ENCODE results near the gene PDE11A.

Gene PDE11A

DNA sequence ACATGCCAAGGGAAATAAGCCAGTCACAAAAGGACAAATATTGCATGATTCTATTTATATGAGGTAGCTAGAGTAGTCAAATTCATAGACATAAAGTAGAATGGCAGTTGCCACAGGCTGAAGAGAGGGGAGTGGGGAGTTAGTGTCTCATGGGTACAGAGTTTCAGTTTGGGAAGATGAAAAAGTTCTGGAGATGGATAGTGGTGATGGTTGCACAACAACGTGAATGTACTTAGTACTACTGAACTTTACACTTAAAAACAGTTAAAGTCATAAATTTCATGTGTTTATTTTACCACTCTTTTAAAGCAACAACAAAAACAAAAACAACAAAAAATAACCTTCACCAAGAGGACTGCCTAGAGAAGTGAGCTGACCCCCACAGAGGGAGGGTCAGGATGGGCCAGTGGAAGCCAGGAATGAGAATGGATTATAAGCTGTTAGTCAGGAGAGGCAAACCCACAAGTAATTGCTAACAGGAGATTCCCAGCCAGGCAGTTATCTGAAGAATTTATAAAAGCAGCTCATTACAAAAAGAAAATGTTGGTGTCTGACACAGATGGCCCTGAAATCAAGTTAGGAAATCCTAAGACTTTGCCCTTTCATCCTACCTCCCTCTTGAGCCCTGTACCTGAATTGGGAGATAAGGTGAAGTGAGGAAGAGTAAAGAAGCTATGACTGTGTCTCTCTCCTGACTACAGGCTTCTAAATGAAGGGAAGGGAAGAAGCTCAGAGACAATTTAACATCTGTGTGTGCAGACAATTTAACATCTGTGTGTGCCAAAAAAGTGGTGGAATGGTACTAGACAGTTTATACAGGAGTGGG, 263.4 kb downstream of the PDE11A start:
- DNase-seq = no peak

DNA sequence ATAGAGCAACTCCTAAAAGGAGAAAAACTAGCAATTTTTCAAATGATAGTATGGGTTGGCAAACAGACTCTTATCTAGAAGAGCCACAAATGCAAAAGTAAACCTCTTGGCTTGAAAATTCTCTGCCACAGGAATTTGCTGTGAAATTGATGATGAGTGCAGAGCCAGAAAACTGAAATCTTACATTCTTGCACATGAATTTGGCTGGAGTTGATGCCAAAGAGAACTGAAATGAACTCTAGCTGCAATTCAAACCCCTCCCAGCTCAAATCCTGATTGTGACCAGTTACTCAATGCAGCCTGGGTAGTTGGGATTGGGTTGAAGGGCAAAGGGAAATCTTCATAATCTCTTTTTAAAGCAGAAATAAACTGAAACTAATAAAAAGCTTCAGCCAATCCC, 266.6 kb downstream of the PDE11A start:
- no peak for DNase-seq

DNA sequence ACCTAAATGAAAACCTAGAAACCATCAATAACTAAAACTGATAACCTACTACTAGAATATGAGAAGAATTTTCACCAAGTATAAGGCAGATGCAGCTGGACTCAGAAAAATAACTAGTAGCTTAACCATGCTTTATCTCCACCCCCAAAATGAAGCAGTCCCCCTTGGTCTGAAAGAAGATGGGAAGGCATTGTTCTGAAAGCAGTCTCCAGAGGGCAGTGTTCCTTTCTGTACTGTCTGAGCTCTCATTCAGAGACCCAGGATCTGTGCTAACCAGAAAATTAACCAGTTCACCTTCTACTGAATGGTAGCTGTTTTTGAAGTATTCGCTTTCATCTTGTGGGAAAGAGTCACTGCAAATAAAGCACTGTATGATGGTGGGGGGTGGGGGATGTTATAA, 273.0 kb downstream of the PDE11A start:
- no peak for DNase-seq

DNA sequence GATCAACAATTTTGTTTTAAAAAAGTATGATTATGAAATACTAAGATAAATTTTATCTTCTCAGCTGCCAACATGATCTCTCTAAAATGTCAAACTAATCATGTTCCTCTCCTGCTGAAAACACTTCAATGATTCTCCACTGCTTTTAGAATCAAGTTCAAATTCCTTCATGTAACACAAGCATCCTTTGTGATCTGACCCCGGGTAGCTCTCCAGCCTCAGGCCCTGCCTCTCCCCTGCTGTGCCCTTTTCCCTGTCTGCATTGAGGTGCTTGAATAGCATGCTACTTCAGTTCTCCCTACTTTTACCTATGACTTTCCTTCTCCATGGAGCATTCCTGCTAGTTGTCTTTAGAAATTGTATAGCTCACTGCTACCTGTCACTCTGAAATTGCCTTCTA, 274.8 kb downstream of the PDE11A start:
- DNase-seq = no peak

DNA sequence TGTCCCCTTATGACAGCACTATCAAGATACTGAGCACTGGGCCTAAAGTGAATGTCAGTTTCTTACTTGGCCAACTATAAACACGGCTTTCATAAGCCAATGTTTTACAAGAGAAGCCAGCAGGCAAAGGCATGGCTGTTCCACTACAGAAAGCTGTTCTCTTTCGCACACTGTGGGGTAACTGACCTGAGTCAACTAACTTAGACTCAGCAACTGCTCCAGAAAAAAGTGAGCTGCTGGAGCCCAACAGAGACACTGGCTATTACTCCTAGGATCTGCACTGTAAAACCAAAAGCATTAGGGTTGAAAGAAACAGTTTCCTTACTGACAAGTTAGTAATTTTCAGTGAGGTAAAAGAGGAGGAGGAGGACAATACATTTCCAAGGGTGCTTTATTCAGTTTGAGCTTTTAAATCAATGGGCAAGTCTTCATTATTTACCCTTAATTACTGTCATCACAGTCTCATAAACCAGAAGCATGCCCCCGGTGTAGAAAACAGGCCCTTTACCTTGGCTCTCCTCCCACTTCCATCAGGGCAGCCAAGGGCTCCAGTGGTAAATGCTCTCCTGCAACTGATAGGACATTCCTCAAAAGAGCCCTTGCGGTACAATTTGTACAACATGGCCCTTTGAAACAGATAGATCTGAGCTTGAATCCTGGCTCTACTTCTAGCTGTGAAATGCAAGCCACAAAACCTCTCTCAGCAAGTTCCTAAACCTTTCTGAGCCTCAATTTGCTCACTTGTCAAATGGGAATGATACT, 275.7 kb downstream of the PDE11A start:
- DNase-seq = no peak

DNA sequence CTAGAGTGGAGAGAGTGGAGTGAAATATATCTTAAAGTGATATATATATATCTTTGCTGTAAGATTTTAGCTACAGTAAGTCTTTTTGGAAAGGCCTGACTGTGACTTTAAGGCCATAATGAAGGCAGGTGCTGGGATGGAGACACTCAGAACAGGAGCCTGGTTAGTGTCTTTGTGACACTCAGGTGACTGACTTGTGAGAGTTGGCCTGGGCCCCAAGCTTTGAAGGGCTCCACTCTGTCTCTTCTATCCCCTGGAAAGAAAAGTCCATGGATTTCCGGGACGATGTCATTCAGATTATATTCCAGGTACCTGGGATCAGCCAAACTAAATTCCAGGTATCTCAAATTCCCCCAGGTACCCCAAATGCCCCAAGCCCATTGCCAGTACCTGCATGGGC, 276.6 kb downstream of the PDE11A start:
- DNase-seq = no peak

DNA sequence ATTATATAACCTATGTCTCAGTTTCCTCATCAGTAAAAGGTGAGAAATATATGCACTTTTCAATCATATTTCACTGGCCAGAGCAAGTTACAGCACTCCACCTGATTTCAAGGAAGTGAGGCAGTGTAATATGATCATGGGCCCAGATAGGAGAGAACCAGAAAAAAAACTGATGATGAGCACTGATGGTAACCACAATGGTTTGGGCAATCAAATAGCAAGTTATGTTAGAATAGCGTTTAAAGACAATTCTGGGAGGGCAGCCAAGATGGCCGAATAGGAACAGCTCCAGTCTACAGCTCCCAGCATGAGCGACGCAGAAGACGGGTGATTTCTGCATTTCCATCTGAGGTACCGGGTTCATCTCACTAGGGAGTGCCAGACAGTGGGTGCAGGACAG, 287.4 kb downstream of the PDE11A start:
- DNase-seq = peak; percentile 33

DNA sequence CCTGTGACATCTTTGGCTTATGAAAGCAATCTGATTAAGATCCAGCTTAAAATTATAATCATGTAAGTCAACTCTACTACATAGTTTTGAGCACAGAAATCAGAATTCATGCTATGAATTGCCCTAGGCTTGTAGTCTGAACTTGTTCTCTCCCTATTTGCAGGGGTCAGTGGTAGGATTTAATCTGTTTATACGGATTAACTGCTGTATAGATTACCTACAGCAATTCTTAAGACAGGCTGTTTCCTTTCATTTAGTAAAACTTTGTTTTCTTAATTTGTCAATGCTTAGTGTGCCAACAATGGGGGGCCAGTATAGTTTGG, 287.9 kb downstream of the PDE11A start:
- DNase-seq = no peak

DNA sequence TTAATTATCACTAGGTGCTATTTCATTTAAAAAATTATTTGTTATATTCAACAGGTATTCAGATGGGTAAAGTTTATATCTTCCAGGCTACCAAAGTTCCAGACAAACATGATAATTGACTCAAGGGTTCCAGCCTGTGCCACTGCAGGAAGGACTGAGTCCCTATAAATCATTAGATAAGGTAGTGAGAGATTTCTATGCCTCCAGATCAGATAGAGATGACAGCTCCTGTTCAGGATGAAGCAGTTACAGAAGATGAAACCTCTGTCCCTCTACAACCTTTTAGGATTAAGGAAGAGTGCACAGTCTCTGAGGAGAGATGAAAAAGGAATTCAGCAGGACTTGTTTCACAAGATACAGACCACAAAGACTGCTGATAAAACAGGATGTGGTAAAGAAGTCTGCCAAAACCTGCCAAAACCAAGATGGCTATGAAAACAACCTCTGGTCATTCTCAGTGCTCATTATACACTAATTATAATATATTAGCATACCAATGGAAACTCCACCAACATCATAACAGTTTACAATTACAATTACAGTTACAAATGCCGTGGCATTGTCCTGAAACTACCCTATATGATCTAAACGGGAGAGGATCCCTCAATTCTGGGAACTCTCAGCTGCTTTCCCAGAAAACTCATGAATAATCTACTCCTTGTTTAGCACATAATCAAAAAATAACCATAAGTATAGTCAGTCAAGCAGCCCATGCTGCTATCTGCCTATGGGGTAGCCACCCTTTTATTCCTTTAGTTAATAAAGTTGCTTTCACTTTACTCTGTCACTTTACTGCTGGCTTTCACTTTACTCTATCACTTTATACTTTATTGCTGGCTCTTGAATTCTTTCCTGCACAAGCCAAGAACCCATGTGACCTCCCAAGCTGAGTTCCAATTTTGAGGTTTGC, 288.5 kb downstream of the PDE11A start:
- DNase-seq = peak; percentile 62

DNA sequence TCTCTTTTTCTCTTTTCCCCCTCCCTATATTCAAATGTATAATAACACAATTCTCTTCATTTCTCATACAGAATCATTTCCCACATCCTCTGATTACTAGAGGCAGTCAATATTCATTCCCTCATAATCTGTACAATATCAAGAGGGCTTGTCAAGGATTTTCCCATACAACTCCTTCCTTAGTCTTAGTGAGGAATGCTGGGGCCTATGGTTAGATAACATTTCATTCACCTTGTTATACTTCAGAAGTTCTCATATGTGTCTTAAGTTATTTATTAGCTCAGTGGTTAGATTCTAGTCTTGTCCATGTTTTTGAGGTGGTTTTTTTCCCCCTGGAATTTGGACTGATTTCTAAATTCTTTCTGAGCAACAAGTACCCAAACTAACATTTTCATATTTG, 289.5 kb downstream of the PDE11A start:
- DNase-seq = no peak

DNA sequence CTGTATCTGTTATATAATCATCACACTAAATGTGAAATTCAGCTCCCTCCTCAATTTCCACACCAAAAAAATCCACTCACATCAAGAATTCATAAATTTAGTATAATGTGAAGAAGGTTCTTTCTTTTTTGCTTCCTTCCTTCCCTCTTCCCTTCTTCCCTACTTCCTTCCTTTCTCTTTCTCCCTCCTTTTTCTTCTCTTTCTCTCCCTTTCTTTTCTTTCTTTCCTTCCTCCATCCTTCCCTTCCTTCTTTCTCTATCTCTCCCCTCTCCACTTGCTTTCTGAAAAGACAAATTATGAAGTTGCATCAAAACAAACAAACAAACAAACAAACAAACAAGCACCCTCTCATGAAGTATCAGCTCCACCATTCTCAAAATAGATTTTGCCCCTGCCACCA, 290.0 kb downstream of the PDE11A start:
- DNase-seq = no peak

DNA sequence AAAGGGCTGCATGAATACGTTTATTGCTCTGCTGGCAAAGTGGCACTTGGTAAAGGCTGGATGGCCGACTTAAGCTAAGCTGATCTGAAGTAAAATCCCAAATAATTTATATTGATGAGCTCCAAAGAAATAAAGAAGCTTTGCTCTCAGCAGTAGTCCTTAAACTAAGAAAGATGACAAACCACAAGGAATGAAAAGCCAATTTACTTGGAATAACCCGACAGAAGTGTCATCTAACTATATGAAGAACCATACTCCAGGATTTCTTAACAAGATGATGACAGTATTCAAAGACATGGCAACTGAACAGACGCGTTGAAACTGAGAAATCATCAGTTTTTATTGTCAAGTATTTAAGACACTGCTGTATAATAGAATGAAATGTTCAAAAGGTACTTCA, 294.1 kb downstream of the PDE11A start:
- no peak for DNase-seq

DNA sequence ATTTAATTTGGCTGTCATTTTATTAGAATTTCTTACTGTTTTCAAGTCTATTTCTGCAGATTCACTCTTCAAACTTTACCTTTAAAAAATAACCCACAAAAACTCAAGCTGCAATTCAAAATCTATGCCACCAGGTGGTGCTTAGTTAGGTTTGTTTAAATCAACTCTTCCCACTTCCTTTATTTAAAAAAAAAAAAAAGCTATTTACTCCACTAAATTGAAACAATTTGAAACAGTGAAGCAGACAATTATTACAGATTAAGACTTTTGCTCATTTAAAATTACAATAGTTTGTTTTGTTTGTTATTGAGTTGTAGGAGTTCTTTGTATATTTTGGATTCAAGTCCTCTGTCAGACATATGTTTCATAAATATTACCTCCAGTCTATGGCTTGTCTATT, 300.0 kb downstream of the PDE11A start:
- no peak for DNase-seq

DNA sequence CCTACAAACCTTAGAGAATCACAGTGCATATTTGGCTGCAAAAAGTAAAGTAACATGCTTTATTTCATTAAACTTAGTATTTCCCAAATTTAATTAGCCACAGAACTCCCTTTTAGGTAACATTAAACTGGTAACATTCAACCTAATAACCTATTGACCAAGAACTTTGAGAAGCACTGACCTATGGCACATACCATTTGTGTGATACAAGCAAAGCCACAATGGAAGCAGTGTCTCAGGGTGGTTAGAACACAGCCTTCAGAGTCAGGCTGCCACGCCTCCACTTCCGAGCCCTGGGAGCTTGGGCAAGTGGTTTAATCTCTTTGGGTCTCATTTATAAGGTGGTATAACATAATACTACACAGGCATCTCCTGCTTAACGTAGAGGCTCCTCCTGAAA, 301.4 kb downstream of the PDE11A start:
- no peak for DNase-seq

DNA sequence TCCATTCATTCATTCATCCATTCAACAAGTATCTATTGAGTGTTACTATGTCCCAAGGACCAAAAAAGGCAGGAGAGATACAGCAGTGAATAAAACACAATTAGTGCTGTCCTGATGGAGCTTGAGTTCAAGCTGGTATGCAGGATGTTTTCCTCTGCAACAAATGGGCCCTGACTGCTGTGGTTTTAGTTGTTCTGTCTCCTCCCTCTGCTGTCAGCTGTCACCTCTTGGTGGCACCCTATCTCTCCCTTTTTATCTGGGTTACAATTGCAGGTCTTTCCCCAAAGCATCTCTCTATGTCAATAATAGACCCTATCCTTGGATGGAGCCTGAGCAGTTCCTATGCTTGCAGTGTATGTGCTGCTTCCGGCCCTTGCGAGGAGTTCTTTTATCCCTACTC, 304.8 kb downstream of the PDE11A start:
- DNase-seq = no peak

DNA sequence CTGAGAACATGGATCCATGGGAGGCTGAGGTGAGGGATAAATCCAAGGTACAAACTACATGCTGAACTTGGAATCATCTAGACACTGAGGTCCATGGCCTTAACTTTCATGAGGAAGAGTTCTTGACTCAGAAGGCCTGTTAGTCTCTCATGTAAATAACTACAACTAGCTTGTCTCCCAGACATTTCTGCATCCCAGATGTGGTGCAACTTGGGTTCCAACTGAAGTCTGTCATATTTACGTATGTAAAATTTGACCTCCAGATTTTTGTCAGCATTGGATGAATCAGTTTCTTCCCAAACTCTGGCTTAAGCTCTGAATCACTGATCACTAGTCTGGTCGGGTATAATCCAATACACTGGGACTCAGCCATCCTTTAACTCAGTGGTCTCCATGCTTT, 306.9 kb downstream of the PDE11A start:
- DNase-seq = no peak

DNA sequence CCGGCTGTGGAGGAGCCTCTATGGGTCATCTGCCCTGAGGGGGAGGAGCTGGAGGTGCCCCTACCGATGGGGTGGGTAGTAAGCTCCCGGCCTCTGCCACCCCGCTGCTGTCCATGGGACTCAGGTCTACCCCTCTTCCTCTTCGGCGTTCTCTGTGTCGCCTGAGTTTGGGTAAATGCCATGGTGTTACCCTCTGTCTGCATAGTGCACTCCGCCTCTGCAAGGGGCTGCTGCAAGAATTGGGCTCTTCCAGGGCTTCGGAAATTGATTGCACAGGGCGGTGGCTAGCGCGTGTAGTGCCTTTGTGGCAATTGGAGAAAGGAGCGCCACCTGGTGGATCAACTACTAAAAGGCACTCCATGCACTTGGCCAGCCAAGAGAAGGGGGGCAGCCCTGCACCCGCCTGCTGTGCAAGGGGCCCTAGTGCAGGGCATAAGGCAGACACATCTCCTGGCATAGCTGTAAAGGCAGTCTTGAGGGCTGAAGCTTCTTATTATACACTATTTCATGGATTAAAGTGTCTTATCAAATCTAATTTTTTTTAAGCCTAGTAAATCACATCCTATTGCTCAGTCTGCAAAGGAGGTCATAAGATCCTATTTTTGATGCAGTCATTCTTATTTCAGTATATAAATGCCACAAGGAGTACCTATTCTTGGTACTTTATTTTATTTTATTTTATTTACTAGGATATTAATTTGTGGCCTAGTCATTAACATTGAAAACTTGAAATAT, 308.9 kb downstream of the PDE11A start:
- peak; percentile 21 for DNase-seq

DNA sequence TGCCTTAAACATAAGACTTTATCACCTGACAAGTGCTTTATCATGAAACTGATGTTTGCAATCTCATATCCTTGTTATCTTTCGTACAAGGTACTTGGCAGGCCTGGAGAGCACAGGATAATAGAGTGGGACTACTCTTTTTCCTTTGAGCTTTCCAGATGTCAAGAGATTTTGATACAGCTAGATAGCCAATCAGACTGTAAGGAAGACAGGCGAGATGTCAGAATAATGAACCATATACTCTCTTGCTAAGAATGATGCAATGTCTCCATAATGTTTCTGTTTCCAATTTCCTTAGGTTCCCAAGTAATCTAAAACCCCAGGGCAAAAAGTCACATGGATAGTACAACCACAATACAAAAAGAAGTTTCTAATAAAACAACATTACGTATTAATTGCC, 313.1 kb downstream of the PDE11A start:
- no peak for DNase-seq

DNA sequence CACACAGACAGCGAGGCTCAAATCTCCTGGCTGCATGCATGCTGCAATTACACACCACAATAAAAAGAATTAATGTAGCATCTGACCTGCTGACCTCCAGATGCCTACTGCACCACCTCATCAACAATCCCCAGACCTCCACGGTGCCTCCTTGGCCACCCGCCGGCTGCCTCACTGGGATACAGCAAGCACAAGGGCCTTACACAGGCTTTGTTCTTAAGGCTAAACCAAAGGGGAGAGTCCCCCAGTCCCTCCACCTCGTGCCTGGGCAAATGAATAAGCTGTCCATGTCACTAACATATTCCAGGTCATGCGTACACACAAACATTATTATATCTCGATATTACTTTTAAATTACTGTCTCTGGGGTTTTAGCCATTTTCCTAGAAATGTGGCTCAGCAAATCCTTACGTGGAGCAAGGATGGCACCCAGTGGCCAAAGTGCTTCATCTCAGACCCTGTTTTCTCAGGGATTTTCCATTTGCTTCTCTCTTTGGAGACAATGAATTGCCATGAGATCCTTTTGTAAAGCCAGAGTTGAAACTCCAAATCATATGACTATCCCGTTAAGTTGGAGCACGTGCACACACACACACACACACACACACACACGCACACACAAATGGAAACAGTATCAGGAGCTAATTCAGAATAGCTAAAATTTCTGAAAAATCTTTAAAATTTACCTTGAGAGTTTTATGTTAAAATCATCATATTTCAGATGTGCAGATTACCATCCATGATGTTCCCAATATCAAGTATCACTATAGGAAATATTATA, 313.8 kb downstream of the PDE11A start:
- peak; percentile 35 for DNase-seq

DNA sequence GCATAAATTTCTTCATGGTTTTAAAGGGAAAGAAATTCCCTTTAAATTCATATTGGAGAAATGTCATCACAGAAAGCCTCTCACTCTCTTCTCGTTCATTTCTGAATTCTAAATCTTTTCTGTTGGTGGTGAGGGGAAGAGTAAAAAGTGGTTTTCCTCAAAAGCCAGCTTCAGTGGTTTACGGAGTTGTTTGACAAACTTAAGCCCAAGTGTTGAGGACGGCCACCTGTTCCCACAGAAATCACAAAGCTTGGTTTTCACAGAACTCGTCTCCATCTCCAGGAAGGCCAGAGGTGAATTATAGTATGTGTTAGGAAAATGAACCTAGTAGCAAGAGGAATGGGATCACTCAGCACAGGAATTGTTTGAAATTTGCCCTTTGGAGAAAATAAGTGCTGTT, 316.2 kb downstream of the PDE11A start:
- no peak for DNase-seq

DNA sequence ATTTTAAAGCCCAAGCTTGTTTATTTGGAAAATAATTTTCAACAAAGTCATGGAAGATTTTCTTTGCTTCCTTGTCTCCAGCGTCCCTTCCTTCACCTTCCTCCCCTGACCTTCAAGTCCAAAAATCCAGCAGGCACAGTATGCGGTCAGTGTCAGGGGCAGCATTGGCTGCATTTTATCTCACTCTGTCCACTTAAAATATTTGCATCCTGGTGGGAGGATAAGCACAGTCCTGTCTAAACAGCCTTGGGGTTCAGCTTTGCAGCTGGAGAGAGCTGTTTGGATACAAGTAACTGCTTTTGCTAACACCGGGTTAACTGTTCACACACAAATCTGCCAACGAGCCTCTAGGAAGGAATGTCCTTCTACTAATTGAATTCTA, 318.1 kb downstream of the PDE11A start:
- DNase-seq = no peak
